Lower leg skin (tissue), 3 donors: ENCODE measurements around the gene ZNF503.

Experiments
- CTCF ChIP-seq, 3 donors: fragments of 450-650 bp; IDR thresholded peaks; one replicate each; pipeline ENCODE4 v1.5.1; 2016; ENCODE audit warnings: antibody characterized with exemption in 3 of 3, mild to moderate bottlenecking in 3 of 3, moderate library complexity in 2 of 3
- POLR2A ChIP-seq, 2 donors: fragments of 450-650 bp; IDR thresholded peaks; one replicate each; pipeline ENCODE4 v1.6.1; 2016 to 2017; ENCODE audit warnings: antibody characterized with exemption in 2 of 2, mild to moderate bottlenecking in 1 of 2, moderate library complexity in 1 of 2

- no peak for TF ChIP-seq CTCF (IDR thresholded peaks at IDR 0.05)
- TF ChIP-seq POLR2A (IDR thresholded peaks at IDR 0.05), result no peak
These were observed 2.0 kb downstream of the ZNF503 start for GRCh38 chr10:75399461-75400162.
